DOHH2 (cell line): Measurements from ENCODE around the gene SMG6.

Experiments used
- CTCF ChIP-seq: fragments of 200-600 bp; sonication (generic); IDR thresholded peaks from one replicate; pipeline ENCODE4 v1.5.1; 2014; ENCODE audit warnings: antibody characterized with exemption, mild to moderate bottlenecking, low read depth, low read length; ENCODE audit not compliant: poor library complexity, severe bottlenecking
- EZH2phosphoT487 ChIP-seq: fragments of 200-600 bp; sonication (generic); IDR thresholded peaks from 2 replicates; pipeline ENCODE4 v1.6.1; 2017; ENCODE audit warnings: borderline replicate concordance, mild to moderate bottlenecking, antibody characterized with exemption, low read length, moderate library complexity, mixed read lengths

GRCh38 chr17:2034157-2034556 lies 269.4 kb downstream of the SMG6 start:
- TF ChIP-seq CTCF = no peak
- TF ChIP-seq EZH2phosphoT487 = no peak
